GM21381 (cell line): ENCODE data around the gene INTS12.
"Not testable (repeated sequence)": the region's sequence is repeated elsewhere in the genome, so short reads cannot be mapped to it uniquely, and the experiment has no call there.

Experiments
- ATAC-seq: cut with Tn5 transposase; IDR thresholded peaks from one replicate; pipeline ENCODE4 v1.9.1; 2021; ENCODE audit warnings: mild to moderate bottlenecking, moderate library complexity; ENCODE audit not compliant: unreplicated experiment

The INTS12 gene, protein sequence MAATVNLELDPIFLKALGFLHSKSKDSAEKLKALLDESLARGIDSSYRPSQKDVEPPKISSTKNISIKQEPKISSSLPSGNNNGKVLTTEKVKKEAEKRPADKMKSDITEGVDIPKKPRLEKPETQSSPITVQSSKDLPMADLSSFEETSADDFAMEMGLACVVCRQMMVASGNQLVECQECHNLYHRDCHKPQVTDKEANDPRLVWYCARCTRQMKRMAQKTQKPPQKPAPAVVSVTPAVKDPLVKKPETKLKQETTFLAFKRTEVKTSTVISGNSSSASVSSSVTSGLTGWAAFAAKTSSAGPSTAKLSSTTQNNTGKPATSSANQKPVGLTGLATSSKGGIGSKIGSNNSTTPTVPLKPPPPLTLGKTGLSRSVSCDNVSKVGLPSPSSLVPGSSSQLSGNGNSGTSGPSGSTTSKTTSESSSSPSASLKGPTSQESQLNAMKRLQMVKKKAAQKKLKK

DNA sequence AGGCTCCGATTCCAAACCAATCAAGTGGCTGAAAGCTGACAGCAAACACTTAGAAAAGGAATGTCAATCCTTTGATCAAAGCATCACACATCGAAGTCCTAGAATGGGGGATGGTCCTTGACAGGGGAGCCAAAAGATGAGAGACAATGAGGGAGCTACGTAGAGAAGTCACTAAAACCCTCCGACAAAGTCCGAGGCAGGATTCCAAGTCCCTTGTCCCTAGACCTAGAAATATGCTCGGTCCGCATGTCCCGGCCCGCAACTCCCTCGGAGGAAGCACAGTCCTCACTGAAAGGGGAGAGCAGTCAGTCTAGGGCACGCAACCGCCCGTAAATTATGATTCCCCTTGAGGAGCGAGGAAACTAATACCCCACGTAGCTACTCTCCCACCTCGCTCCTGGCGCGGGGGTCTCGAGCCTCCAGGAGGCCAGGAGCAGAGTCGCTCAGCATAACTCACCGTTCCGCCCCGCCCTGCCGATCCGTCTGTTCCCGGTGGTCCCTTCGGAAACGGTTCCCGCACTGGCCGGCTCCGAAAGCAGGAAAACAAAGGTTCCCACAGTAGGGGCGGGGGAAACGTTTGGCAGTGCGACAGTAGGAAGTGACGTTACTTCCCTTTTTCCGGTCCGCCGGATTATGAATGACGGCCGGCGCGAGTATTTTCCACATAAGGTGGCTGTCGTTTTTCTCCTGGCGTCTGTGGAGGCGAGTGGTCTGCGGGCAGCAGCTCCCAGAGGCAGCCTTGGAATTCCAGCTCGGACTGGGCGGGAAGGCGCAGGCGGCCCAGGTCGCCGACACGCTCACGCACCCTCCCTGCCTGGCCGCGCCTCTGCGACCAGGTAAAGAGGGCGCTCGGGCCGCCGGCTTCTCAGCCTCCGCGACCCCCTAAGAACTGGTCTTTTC lies at the start of gene INTS12, which contains the start of gene GSTCD:
Gene INTS12, minus strand, starts transcription at position 509 of the 900 bp plus-strand sequence. CDS start 8,684 bp downstream, outside the sequence.
Gene GSTCD, plus strand, starts transcription at position 604 of the 900 bp plus-strand sequence. CDS start 8,830 bp downstream, outside the sequence.
- ATAC-seq, result peak; percentile 81

GRCh38 chr4:105755375-105755774 lies 46.9 kb upstream of the INTS12 start:
- ATAC-seq, result no peak

DNA sequence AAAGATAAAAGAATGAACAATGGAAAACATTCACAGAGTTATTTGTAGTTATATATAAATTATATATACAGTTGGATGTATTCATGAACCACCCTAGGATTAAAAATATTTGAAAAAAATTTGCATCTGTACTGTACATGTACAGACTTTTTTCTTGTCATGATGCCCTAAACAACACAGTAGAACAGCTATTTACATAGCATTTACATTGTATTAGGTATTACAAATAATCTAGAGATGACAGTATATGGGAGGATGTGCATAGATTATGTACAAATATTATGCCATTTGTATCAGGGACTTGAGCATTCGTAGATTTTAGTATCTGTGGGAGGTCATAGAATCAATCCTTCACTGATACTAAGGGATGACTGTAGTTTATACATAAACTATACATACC lies 44.9 kb upstream of the INTS12 start:
- ATAC-seq, result no peak

DNA sequence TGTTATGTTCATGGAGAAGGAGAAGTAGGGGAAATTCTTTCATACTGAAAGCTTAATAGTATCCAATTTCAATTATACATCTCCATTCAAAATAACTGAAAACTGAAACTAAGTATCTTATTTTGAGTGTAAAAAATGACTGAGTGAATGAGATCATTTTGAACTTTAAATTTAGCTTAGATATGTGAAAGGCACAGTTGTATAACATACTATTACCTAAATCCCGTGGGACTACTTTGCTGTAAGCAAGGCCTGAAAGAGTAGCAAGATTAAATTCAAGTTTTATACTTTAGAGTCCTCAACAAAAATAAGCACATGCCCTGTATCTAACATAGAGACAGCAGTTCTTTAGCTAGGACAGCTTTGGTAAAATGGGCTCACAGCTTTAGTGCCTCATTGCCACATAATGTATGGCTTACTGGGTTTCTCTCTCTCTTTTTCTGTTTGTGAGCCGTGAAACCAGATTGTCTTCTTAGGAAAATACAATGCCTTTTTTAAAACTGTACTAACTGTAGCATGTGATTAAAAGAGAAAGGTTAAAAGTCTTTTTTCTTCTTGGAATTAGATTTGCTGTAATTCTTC lies 43.3 kb upstream of the INTS12 start:
- ATAC-seq, result no peak

GRCh38 chr4:105748222-105748621 lies 39.7 kb upstream of the INTS12 start:
- ATAC-seq, result no peak

- ATAC-seq, result no peak
Measured at GRCh38 chr4:105741548-105741947, 33.1 kb upstream of the INTS12 start.

- ATAC-seq, result not testable (repeated sequence)
Measured at GRCh38 chr4:105735217-105735616, 26.7 kb upstream of the INTS12 start.

GRCh38 chr4:105729895-105730294 lies 21.4 kb upstream of the INTS12 start:
- not testable (repeated sequence) for ATAC-seq

DNA sequence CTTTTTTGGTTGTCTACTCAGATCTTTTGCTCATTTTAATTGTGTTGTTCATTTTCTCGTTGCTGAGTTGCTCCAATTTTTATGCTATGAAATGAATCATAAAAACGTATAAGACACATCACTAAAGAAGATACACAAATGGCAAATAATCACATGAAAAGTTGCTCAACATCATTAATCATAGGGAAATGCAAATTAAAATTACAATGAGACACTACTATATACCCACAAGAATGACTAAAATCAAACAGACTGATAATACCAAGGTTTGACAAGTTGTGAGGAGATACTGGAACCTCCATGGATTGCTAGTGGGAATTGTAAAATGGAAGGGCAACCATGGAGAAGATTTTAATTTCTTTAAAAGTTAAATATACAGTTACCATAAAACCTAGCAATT lies 17.1 kb upstream of the INTS12 start:
- ATAC-seq, result no peak

- no peak for ATAC-seq
Measured at GRCh38 chr4:105719204-105719603, 10.7 kb upstream of the INTS12 start.

DNA sequence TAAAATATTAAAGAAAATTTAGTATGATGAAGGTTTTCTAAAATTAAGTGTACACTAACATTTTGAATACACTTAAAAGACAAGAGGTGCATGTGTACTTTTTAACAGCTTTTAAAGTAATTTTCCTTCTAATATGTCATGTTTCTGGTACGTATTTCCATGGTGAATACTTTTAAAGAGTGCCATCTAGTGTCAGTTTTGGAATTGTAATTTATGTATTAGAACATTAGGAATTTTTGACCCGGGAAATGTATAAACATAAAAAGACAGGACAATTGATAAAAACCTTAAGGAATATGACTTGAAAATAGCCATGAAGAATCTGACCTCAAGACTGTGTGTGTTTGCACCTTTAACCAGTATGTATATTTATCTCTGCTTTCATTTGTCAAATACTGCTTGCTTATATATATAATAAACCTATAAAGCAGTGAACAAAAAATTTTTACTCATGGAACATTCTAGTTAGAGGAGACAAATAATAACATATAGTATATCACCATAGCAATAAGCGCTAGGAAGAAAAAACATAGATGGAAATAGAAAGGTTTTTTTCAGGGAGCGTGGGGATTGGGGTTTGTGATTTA lies 7.3 kb upstream of the INTS12 start:
- ATAC-seq, result no peak

DNA sequence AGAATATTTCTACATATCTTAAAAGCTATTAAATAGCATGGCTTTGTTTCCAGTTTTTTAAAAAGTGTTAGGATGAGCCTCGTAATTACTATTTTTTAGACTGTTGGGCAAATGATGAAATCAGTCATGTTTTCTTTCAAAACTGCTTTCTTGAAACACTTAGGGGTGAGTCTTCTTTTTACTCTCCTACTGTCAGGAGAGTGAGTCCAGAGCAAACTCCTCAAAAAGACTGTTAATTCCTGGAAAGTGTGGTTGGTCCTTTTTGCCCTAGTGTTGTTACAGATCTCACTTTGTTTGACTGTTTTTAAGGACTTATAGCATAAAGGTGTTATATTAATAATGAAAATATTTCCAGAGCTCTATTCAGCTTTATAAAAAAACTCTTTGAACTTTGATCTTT lies 6.4 kb upstream of the INTS12 start:
- ATAC-seq, result no peak

DNA sequence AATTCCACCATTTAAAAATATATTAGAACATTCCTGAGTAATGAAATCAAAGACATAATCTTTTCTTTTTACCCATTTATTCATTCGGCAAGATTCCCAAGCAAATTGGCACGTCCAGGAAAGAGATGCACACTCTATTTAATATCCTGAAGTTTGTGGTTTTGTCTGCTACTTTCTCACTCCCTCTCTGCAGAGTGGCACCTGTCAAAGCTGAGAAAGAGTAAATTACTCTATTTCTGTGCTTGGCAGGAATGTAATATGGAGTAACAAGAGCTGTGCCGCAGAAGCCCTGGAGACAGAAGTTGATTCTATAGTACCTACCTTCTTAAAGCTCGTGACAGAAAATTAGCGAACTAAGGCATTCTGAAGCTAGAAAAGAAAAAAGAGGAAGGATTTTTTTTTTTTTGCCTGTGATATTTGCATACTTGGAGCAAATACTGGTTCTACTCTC lies 5.6 kb upstream of the INTS12 start:
- peak; percentile 62 for ATAC-seq

DNA sequence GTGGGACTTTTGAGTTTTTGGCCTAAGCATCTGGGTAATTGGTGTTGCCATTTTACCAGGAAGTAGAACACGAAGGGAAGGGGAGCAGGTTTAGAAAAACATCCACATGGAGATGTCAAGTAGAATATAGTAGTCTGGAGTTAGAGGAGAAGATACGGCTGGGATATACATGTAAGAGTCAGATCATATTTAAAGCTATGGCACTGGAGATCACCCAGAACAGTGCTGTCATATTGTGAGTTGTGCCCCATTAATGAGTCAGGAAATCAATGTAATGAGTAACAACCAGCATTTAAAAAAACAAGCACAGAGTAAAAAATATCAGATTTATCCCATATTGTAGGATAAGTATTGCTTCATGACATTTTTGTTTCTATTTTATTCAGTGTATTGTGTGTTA lies 4.3 kb upstream of the INTS12 start:
- ATAC-seq, result no peak

- no peak for ATAC-seq
Measured at GRCh38 chr4:105710678-105711077, 2.2 kb upstream of the INTS12 start.

- no peak for ATAC-seq
Measured at GRCh38 chr4:105710012-105710600, 1.6 kb upstream of the INTS12 start.

DNA sequence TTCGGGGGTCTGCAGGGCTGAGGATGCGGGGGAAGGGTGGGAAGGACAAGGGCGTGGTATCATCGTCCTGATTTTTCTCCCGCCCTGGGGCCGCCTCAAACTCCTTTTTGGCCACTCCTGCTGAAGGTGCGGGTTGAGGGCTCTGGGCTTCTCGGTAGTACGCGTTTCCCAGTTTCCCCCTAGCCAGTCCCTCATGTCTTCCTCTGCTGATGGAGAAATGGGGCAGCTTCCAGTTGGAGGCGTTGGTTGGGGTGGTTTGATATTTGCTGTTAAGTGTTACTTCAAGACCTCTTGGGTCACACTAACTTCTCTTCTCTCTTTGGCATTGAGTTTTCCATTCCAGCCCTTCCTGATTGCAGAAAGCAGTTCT lies 577 bp upstream of the INTS12 start:
- peak; percentile 29 for ATAC-seq

DNA sequence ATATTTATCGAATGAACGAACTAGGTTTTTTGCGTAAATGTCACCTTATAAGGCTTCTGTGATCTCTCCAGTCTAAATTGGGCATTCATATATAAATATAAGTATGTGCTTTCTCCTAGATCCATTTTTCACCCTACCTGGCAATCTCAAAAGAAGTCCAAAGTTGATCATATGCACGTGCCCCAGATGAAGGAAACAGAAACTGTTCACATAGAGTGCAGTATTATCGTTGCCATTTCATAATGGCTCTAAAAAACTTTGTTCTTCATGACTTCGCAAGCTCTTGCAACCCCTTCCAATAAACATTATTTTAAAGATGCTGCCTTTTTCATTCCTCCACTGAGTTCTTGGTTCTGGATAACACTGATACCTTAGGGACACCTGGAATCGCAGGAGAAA lies 708 bp downstream of the INTS12 start:
- no peak for ATAC-seq

DNA sequence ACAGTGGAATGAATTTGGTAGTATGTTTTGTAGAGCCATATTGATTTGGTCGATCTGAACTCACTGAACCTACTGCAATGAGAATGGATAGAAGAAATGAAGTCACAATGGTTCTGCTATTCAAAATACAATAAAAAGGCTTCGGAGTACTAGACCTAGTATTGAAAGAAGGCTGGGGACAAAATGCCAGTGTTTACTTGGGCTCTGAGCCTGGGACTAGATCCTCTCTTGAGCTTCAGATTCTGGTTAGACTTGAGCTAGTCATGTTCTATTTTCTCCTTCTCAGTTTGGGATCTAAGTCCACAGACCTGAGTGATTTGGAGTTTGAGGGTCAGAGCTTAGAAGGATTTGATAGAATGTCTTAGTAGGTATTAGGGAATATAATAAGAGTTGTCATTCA lies 9.9 kb downstream of the INTS12 start:
- no peak for ATAC-seq

DNA sequence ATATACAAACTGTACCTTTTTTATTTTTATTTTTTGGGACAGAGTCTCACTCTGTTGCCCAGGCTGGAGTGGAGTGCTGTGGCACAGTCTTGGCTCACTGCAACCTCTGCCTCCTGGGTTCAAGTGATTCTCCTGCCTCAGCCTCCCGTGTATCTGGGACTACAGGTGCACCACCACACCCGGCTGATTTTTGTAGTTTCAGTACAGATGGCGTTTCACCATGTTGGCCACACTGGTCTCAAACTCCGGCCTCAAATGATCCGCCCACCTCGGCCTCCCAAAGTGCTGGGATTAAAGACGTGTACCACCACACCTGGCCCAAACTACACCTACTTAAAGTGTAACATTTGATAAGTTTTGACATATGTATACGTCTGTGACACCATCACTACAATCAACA lies 12.7 kb downstream of the INTS12 start:
- not testable (repeated sequence) for ATAC-seq
